ENCODE measurements around the gene CFAP20DC.

DNA sequence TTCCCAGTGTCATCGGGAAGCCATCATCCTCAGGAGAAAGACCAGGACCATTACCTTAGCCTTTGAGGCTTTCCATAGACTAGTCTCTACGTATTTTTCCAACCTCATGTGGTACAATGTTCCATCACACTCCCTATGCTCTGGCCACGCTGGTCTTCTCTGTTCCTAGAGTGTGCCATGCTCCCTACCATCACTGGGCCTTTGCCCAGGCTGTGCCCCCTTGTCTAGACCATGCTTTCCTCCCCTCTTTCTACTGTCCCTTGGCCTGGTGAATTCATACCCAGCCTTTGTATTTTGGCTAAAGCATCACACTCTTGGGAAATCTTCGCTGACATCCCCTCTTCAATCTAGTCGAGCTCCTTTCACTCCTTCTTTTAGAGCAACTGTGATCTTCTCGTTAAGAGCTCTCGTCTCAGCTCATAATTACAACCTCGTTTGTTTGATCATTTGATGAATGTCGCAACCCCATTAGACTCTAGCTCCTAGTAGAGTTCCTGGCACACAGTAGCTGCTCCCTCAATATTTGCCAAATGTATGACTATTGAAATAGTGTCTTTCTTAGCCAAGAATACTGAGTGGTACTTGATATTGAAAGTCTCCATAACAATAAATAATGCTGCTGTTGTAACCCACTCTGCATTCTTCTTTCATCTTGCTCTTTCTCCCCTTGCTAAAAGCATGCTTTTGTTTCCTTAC, 283.1 kb downstream of the CFAP20DC start:
- TF ChIP-seq, protein P1, sequence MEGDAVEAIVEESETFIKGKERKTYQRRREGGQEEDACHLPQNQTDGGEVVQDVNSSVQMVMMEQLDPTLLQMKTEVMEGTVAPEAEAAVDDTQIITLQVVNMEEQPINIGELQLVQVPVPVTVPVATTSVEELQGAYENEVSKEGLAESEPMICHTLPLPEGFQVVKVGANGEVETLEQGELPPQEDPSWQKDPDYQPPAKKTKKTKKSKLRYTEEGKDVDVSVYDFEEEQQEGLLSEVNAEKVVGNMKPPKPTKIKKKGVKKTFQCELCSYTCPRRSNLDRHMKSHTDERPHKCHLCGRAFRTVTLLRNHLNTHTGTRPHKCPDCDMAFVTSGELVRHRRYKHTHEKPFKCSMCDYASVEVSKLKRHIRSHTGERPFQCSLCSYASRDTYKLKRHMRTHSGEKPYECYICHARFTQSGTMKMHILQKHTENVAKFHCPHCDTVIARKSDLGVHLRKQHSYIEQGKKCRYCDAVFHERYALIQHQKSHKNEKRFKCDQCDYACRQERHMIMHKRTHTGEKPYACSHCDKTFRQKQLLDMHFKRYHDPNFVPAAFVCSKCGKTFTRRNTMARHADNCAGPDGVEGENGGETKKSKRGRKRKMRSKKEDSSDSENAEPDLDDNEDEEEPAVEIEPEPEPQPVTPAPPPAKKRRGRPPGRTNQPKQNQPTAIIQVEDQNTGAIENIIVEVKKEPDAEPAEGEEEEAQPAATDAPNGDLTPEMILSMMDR (conservative IDR thresholded peaks at IDR 0.05 in 1 of 2, IDR thresholded peaks at IDR 0.05 in 1 of 2; ENCODE audit: low read depth in 1 of 2, low read length in 2 of 2) = no peak
- no peak for TF ChIP-seq EZH2 (IDR thresholded peaks at IDR 0.05; ENCODE audit: low read length, missing control alignments)
